ENCODE data around the gene GPR155.

- TF ChIP-seq CTCF (IDR thresholded peaks at IDR 0.05; ENCODE audit: borderline replicate concordance, extremely low read depth, low read length, poor library complexity, severe bottlenecking) (no peak), EZH2 (IDR thresholded peaks at IDR 0.05; ENCODE audit: borderline replicate concordance, low read depth, low read length, severe bottlenecking) (no peak)
Measured at GRCh38 chr2:174487820-174488162, 962 bp upstream of the GPR155 start.

All from DND-41 (cell line).